HepG2 (cell line): ENCODE results near the gene ANP32A.

ENCODE experiments used
- BCL6 ChIP-seq: IDR thresholded peaks from 2 replicates; pipeline ENCODE4 v1.6.1; 2016; ENCODE audit warnings: missing genetic modification reagents, missing compliant biosample characterization
- KAT7 ChIP-seq: IDR thresholded peaks from 2 replicates; pipeline ENCODE4 v1.6.1; 2018; ENCODE audit warnings: borderline replicate concordance, missing compliant biosample characterization
- MZF1 ChIP-seq: sonication (generic); formaldehyde crosslinking; IDR thresholded peaks from 2 replicates; pipeline ENCODE4 v1.8.1; 2023; ENCODE audit warnings: mild to moderate bottlenecking, missing genetic modification reagents, borderline replicate concordance
- PAF1 ChIP-seq: IDR thresholded peaks from 2 replicates; pipeline ENCODE4 v1.6.1; 2016; ENCODE audit warnings: missing genetic modification reagents, missing compliant biosample characterization
- POLR2AphosphoS5 ChIP-seq: IDR thresholded peaks from 2 replicates; pipeline ENCODE4 v1.6.1; 2012; ENCODE audit warnings: low read depth, low read length
- SUZ12 ChIP-seq: fragments of 150-350 bp; IDR thresholded peaks from 2 replicates; pipeline ENCODE4 v1.6.1; 2014; ENCODE audit warnings: low read depth, low read length
- YEATS4 ChIP-seq: sonication (generic); formaldehyde crosslinking; IDR thresholded peaks from 2 replicates; pipeline ENCODE4 v1.4.0; 2020; ENCODE audit warnings: missing genetic modification reagents, borderline replicate concordance
- ZBTB43 ChIP-seq: sonication (generic); formaldehyde crosslinking; conservative IDR thresholded peaks from 2 replicates; pipeline ENCODE4 v1.4.0; 2020; ENCODE audit warnings: missing genetic modification reagents
- ZKSCAN1 ChIP-seq: fragments of 150-350 bp; IDR thresholded peaks from 2 replicates; pipeline ENCODE4 v1.6.1; 2014; ENCODE audit warnings: low read length
- ZNF138 ChIP-seq: sonication (generic); formaldehyde crosslinking; IDR thresholded peaks from 2 replicates; pipeline ENCODE4 v1.5.0; 2020; ENCODE audit warnings: mild to moderate bottlenecking, low read depth, missing genetic modification reagents
- ZSCAN22 ChIP-seq: sonication (generic); formaldehyde crosslinking; IDR thresholded peaks from 2 replicates; pipeline ENCODE4 v1.4.0; 2020; ENCODE audit warnings: mild to moderate bottlenecking, missing genetic modification reagents
- TF ChIP-seq, protein P1 (sequence below): sonication (generic); formaldehyde crosslinking; IDR thresholded peaks from 2 replicates; pipeline ENCODE4 v1.5.1; 2020; ENCODE audit warnings: missing genetic modification reagents, mild to moderate bottlenecking, borderline replicate concordance

DNA sequence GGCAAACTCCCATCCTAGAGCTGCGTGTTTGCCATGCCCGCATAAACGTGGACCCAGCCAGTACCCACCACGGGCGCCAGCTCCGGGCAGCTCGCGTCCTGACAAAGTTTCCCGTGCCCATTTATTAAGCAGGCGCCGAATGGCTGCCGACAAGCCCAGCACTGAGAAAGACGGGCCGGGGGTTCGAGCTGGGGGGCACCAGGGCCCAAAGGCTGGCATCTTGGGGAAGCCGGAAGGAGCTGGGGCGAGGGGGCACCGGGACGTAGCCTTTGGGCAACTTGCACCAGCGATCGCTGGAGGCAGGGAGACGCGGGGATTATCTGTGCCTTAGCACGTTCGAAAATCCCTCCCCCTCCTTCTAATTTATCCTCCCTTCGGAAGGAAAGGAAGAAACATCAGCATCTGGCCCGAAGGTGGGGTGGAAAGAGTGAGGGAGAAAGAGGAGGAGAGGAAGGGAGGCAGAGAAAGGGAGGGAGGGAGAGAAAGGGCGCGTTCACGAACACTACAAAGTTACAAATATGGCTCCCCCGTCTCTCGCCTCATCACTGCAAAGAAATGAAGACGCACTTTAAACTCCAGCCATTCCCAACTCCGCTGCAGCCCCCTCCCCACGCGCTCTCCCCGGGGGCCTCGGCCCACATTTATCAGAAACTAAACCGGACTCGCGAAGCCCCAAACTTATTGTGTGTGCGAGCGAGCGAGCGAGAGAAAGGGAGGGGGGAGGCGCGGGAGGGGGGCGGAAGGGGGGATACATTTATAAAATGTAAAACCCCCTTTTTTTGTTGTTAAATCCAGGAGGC, 1.0 kb downstream of the ANP32A start:
- TF ChIP-seq ZSCAN22 (CRISPR knock-in tag): no peak
- no peak for TF ChIP-seq POLR2AphosphoS5
- TF ChIP-seq ZBTB43 (CRISPR knock-in tag): no peak
- no peak; the same call in 1 of the 2 replicates for TF ChIP-seq KAT7 (CRISPR knock-in tag)
- TF ChIP-seq PAF1: no peak
- TF ChIP-seq, protein P1, sequence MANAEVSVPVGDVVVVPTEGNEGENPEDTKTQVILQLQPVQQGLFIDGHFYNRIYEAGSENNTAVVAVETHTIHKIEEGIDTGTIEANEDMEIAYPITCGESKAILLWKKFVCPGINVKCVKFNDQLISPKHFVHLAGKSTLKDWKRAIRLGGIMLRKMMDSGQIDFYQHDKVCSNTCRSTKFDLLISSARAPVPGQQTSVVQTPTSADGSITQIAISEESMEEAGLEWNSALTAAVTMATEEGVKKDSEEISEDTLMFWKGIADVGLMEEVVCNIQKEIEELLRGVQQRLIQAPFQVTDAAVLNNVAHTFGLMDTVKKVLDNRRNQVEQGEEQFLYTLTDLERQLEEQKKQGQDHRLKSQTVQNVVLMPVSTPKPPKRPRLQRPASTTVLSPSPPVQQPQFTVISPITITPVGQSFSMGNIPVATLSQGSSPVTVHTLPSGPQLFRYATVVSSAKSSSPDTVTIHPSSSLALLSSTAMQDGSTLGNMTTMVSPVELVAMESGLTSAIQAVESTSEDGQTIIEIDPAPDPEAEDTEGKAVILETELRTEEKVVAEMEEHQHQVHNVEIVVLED (CRISPR knock-in tag): no peak
- 0 out of 2 replicates have a peak, but pooled peaks have one; percentile 34 for TF ChIP-seq YEATS4
- TF ChIP-seq SUZ12: no peak
- TF ChIP-seq MZF1 (CRISPR knock-in tag): no peak
- no peak for TF ChIP-seq ZKSCAN1
- TF ChIP-seq ZNF138 (CRISPR knock-in tag): no peak
- no peak for TF ChIP-seq BCL6
